KOPT-K1 (cell line): ENCODE results near the gene UTS2R.

Source experiments
- H3K27ac ChIP-seq: fragments of 200-600 bp; sonication (generic); 2 replicates; pipeline ENCODE4 v1.5.1; 2016; ENCODE audit warnings: antibody characterized with exemption, mild to moderate bottlenecking, low read depth, low read length; ENCODE audit not compliant: poor library complexity, severe bottlenecking
- H3K36me3 ChIP-seq: fragments of 200-600 bp; sonication (generic); 2 replicates; pipeline ENCODE4 v1.5.1; 2017; ENCODE audit warnings: antibody characterized with exemption, mild to moderate bottlenecking, low read length, moderate library complexity; ENCODE audit not compliant: insufficient read depth
- H3K9me3 ChIP-seq: fragments of 200-600 bp; sonication (generic); 2 replicates; pipeline ENCODE4 v1.5.1; 2017; ENCODE audit warnings: antibody characterized with exemption, low read length, mild to moderate bottlenecking; ENCODE audit not compliant: insufficient read depth, poor library complexity, severe bottlenecking

UTS2R gene

GRCh38 chr17:82396601-82397435 lies 25.3 kb downstream of the UTS2R start:
- Histone ChIP-seq H3K9me3 (no peaks in the 10 kb centered on the region), H3K27ac (no peak overlapping the region), H3K36me3 (peaks cover 47% of the 10 kb centered on the region)

- Histone ChIP-seq H3K9me3 (no peaks in the 10 kb centered on the region), H3K36me3 (peaks cover 46% of the 10 kb centered on the region), H3K27ac (no peak overlapping the region)
Measured at GRCh38 chr17:82397449-82398335, 26.1 kb downstream of the UTS2R start.

- Histone ChIP-seq H3K27ac (no peak overlapping the region), H3K36me3 (peaks cover 47% of the 10 kb centered on the region), H3K9me3 (no peaks in the 10 kb centered on the region)
Measured at GRCh38 chr17:82399041-82399441, 27.5 kb downstream of the UTS2R start.

- Histone ChIP-seq H3K36me3 (peaks cover 47% of the 10 kb centered on the region), H3K27ac (no peak overlapping the region)
Measured at GRCh38 chr17:82399601-82400101, 28.1 kb downstream of the UTS2R start.

GRCh38 chr17:82400206-82400605 lies 28.6 kb downstream of the UTS2R start:
- no peak overlapping the region for H3K27ac ChIP-seq
- peaks cover 52% of the 10 kb centered on the region for H3K36me3 ChIP-seq
- no peaks in the 10 kb centered on the region for H3K9me3 ChIP-seq

More at GRCh38 chr17:82399601-82400101, 28.1 kb downstream of the UTS2R start:
- H3K9me3 ChIP-seq, result no peaks in the 10 kb centered on the region

GRCh38 chr17:82400830-82401229 lies 29.3 kb downstream of the UTS2R start:
- H3K27ac ChIP-seq, result peak overlapping the region; percentile 59

GRCh38 chr17:82402865-82403264 lies 31.3 kb downstream of the UTS2R start:
- Histone ChIP-seq H3K9me3 (no peaks in the 10 kb centered on the region), H3K27ac (no peak overlapping the region)

More at GRCh38 chr17:82400830-82401229, 29.3 kb downstream of the UTS2R start:
- peaks cover 55% of the 10 kb centered on the region for H3K36me3 ChIP-seq
- no peaks in the 10 kb centered on the region for H3K9me3 ChIP-seq

GRCh38 chr17:82403662-82404660 lies 32.4 kb downstream of the UTS2R start:
- peaks cover 49% of the 10 kb centered on the region for H3K36me3 ChIP-seq
- no peak overlapping the region for H3K27ac ChIP-seq
- no peaks in the 10 kb centered on the region for H3K9me3 ChIP-seq

More at GRCh38 chr17:82402865-82403264, 31.3 kb downstream of the UTS2R start:
- H3K36me3 ChIP-seq, result peaks cover 52% of the 10 kb centered on the region

GRCh38 chr17:82405051-82405450 lies 33.5 kb downstream of the UTS2R start:
- H3K9me3 ChIP-seq, result no peaks in the 10 kb centered on the region
- H3K27ac ChIP-seq, result no peak overlapping the region
- peaks cover 49% of the 10 kb centered on the region for H3K36me3 ChIP-seq

GRCh38 chr17:82406131-82406671 lies 34.6 kb downstream of the UTS2R start:
- Histone ChIP-seq H3K36me3 (peaks cover 49% of the 10 kb centered on the region), H3K27ac (no peak overlapping the region), H3K9me3 (no peaks in the 10 kb centered on the region)

GRCh38 chr17:82407255-82407654 lies 35.7 kb downstream of the UTS2R start:
- no peaks in the 10 kb centered on the region for H3K9me3 ChIP-seq
- no peak overlapping the region for H3K27ac ChIP-seq
- H3K36me3 ChIP-seq, result peaks cover 51% of the 10 kb centered on the region

- no peak overlapping the region for H3K27ac ChIP-seq
Measured at GRCh38 chr17:82408288-82408937, 36.8 kb downstream of the UTS2R start.

GRCh38 chr17:82408938-82409318 lies 37.4 kb downstream of the UTS2R start:
- Histone ChIP-seq H3K27ac (no peak overlapping the region), H3K36me3 (peaks cover 41% of the 10 kb centered on the region), H3K9me3 (no peaks in the 10 kb centered on the region)

More at GRCh38 chr17:82408288-82408937, 36.8 kb downstream of the UTS2R start:
- no peaks in the 10 kb centered on the region for H3K9me3 ChIP-seq
- peaks cover 44% of the 10 kb centered on the region for H3K36me3 ChIP-seq
